Measurements from ENCODE around the gene ADCY5.

ADCY5 gene

DNA sequence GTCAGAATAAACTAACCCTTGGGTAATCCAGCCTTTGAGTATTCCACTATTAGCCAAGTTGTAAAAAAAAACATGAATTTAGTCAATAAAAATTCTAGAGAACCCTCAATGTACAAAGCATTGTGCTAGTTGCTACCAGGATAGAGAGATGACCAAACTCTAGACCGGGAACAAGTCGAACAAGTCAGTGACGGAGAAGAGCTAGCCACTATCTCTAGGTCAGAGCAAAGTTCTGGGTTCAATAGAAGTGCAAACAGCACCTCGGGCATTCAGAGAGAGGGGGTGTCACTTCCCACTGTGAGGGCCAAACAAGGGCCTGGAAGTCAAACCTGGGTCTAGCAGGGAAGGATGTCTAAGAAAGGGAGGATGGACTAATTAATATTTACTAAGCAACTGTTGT is 2.3 kb upstream of the ADCY5 start:
- Histone ChIP-seq H3K4me3 (ENCODE audit: low read length in 2 of 2) (no peak overlapping the region), H2AK5ac (ENCODE audit: low read depth, low read length) (no peak overlapping the region), H3K79me1 (ENCODE audit: low read depth, low read length) (no peaks in the 10 kb centered on the region), H2AFZ (ENCODE audit: low read length) (no peak overlapping the region), H2BK12ac (ENCODE audit: low read length) (no peak overlapping the region), H3K9ac (ENCODE audit: low read depth, low read length, poor library complexity) (no peak overlapping the region), H3K4me2 (ENCODE audit: insufficient read depth, low read length, poor library complexity, severe bottlenecking) (no peak overlapping the region), H2BK15ac (ENCODE audit: low read length) (no peak overlapping the region), H3K36me3 (replicated peaks in 1 of 2; ENCODE audit: control insufficient read depth in 2 of 2, insufficient read depth in 2 of 2, low read length in 2 of 2) (no peaks in the 10 kb centered on the region), H3K18ac (ENCODE audit: low read length) (no peak overlapping the region), H2BK5ac (ENCODE audit: low read length) (no peak overlapping the region), H3K27me3 (ENCODE audit: control insufficient read depth in 3 of 3, insufficient read depth in 3 of 3, low read depth in 1 of 3, low read length in 3 of 3) (peaks cover 9 to 56% (median 35%) of the 10 kb centered on the region in 3 experiments), H2BK120ac (ENCODE audit: low read depth, low read length) (no peak overlapping the region), H4K91ac (ENCODE audit: low read depth, low read length, poor library complexity) (no peak overlapping the region), H3K9me3 (replicated peaks in 1 of 2; ENCODE audit: control insufficient read depth in 2 of 2, insufficient read depth in 1 of 2, low read depth in 1 of 2, low read length in 2 of 2) (peaks cover 0 to 2% of the 10 kb centered on the region in 2 donors), H3K23ac (ENCODE audit: low read depth, low read length, poor library complexity) (no peak overlapping the region), H4K8ac (ENCODE audit: low read depth, low read length) (no peak overlapping the region), H3K14ac (ENCODE audit: low read length) (no peak overlapping the region), H3K27ac (replicated peaks; ENCODE audit: low read length) (no peak overlapping the region), H3K4ac (ENCODE audit: low read length) (no peak overlapping the region), H3K4me1 (ENCODE audit: control insufficient read depth in 2 of 2, insufficient read depth in 1 of 2, low read depth in 1 of 2, low read length in 2 of 2) (peaks cover 0 to 5% of the 10 kb centered on the region in 2 donors)
- DNase-seq (ENCODE audit: low spot score): no peak
- no CpG with 5 or more reads among the region's 4 CpGs for WGBS, 2 donors (ENCODE audit: extremely low coverage in 2 of 2, insufficient read length in 2 of 2, insufficient replicate concordance in 1 of 2)

DNA sequence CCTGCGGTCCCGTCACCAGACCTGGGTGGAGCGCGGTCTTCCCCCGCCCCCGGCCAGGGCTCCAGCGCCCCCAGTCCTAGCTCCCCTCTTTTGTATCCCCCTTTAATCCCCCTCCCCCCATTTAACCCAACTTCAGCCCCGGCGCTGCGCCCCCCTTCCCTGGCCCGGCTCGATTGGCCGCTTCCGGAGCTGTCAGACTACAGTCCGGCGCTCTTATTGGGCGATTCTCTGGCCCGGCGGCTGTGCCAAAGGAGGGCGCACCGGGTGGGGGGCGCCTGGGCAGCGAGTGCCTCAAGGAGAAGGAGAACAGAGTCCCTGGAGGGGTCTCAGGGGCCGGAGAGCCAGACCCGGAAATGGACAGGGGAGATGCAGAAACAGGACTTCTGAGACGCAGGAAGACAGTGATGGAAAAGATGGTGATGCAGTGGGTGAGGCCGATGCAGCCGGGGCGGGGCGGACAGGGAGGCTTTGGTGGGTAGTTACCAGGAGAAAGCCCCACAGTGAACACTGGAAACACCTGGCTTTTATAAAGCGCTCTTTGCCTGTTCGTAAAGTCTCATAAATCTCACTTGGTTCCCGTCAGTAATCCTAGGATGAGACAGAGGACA is 1.2 kb upstream of the ADCY5 start:
- Histone ChIP-seq H4K8ac (ENCODE audit: low read depth, low read length) (no peak overlapping the region), H3K18ac (ENCODE audit: low read length) (peak overlapping the region; percentile 97), H3K9ac (ENCODE audit: low read depth, low read length, poor library complexity) (peak overlapping the region; percentile 74), H3K4ac (ENCODE audit: low read length) (no peak overlapping the region), H3K4me1 (ENCODE audit: control insufficient read depth in 2 of 2, insufficient read depth in 1 of 2, low read depth in 1 of 2, low read length in 2 of 2) (peaks cover 0 to 5% of the 10 kb centered on the region in 2 donors), H3K79me1 (ENCODE audit: low read depth, low read length) (no peaks in the 10 kb centered on the region), H2AK5ac (ENCODE audit: low read depth, low read length) (no peak overlapping the region), H2BK5ac (ENCODE audit: low read length) (no peak overlapping the region), H2BK120ac (ENCODE audit: low read depth, low read length) (no peak overlapping the region), H2BK12ac (ENCODE audit: low read length) (no peak overlapping the region), H4K91ac (ENCODE audit: low read depth, low read length, poor library complexity) (no peak overlapping the region), H2BK15ac (ENCODE audit: low read length) (no peak overlapping the region), H3K4me2 (ENCODE audit: insufficient read depth, low read length, poor library complexity, severe bottlenecking) (peak overlapping the region; percentile 96), H3K23ac (ENCODE audit: low read depth, low read length, poor library complexity) (no peak overlapping the region), H3K27ac (replicated peaks; ENCODE audit: low read length) (no peak overlapping the region), H3K27me3 (ENCODE audit: control insufficient read depth in 3 of 3, insufficient read depth in 3 of 3, low read depth in 1 of 3, low read length in 3 of 3) (peaks cover 9 to 61% (median 35%) of the 10 kb centered on the region in 3 experiments), H3K36me3 (replicated peaks in 1 of 2; ENCODE audit: control insufficient read depth in 2 of 2, insufficient read depth in 2 of 2, low read length in 2 of 2) (no peaks in the 10 kb centered on the region), H2AFZ (ENCODE audit: low read length) (peak overlapping the region; percentile 100), H3K14ac (ENCODE audit: low read length) (no peak overlapping the region), H3K9me3 (replicated peaks in 1 of 2; ENCODE audit: control insufficient read depth in 2 of 2, insufficient read depth in 1 of 2, low read depth in 1 of 2, low read length in 2 of 2) (peaks cover 0 to 2% of the 10 kb centered on the region in 2 donors), H3K4me3 (ENCODE audit: low read length in 2 of 2) (peak overlapping the region; percentile 55 to 89)
- peak; percentile 60 for DNase-seq (ENCODE audit: low spot score)
- WGBS, 2 donors (ENCODE audit: extremely low coverage in 2 of 2, insufficient read length in 2 of 2, insufficient replicate concordance in 1 of 2): no CpG with 5 or more reads among the region's 33 CpGs

DNA sequence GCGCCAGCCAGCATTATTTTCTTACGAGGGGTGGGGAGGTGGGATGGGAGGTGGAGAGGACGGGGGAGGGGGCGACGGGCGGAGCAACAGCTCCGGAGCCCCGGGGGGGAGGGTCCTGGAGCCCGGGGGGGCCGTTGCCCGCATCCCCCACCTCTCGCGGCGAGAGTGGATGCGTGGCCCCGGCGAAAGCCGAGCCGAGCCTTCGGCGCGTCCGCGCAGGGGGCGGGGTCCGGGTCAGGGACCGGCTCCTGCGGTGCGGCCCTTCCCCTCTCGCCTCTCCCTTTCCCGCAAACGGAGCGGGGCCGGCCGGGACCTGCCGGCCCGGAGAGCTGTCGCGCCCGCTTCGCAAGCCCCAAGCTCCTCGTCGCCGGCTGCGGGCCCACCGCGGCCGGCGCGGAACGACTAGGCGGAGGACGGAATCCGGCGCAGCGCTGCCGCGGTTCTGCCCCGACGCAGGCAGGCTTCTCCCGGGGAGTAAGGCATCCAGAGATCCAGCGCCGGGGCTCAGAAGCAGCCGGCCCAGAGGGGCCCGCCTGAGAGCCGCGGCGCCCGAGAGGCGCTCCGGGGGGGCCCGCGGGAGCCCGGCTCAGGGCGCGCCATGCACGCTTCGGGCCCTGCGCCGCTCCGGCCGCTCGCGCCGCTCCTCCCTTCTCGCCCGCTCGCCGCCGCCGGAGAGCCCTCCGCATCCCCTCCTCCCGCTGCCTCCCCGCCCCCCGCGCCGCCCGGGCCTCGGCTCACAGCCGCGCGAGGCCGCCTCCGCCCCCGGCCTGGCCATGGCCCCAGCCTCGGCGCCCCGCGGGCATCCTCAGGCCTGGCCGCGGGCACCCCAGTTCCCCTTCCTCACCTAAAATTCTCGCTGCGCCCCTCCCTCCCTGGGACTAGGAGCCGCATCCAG is 459 bp upstream of the ADCY5 start:
- no CpG with 5 or more reads among the region's 114 CpGs for WGBS, 2 donors (ENCODE audit: extremely low coverage in 2 of 2, insufficient read length in 2 of 2, insufficient replicate concordance in 1 of 2)
- no peak overlapping the region for H2BK120ac ChIP-seq (ENCODE audit: low read depth, low read length)
- DNase-seq (ENCODE audit: low spot score): peak; percentile 47

More for the DNA sequence above, 459 bp upstream of the ADCY5 start:
- H3K23ac ChIP-seq (ENCODE audit: low read depth, low read length, poor library complexity): no peak overlapping the region
- H2AK5ac ChIP-seq (ENCODE audit: low read depth, low read length): no peak overlapping the region
- H4K8ac ChIP-seq (ENCODE audit: low read depth, low read length): no peak overlapping the region
- peak overlapping the region; percentile 100 for H2AFZ ChIP-seq (ENCODE audit: low read length)
- H4K91ac ChIP-seq (ENCODE audit: low read depth, low read length, poor library complexity): no peak overlapping the region
- no peak overlapping the region for H2BK12ac ChIP-seq (ENCODE audit: low read length)
- H3K27ac ChIP-seq (replicated peaks; ENCODE audit: low read length): no peak overlapping the region
- H3K79me1 ChIP-seq (ENCODE audit: low read depth, low read length): no peaks in the 10 kb centered on the region
- peak overlapping the region; percentile 55 to 89 for H3K4me3 ChIP-seq (ENCODE audit: low read length in 2 of 2)
- peak overlapping the region; percentile 96 for H3K4me2 ChIP-seq (ENCODE audit: insufficient read depth, low read length, poor library complexity, severe bottlenecking)
- no peak overlapping the region for H3K14ac ChIP-seq (ENCODE audit: low read length)
- H2BK5ac ChIP-seq (ENCODE audit: low read length): no peak overlapping the region
- no peak overlapping the region for H2BK15ac ChIP-seq (ENCODE audit: low read length)
- H3K4me1 ChIP-seq (ENCODE audit: control insufficient read depth in 2 of 2, insufficient read depth in 1 of 2, low read depth in 1 of 2, low read length in 2 of 2): peaks cover 0 to 5% of the 10 kb centered on the region in 2 donors
- H3K18ac ChIP-seq (ENCODE audit: low read length): peak overlapping the region; percentile 97
- H3K9ac ChIP-seq (ENCODE audit: low read depth, low read length, poor library complexity): peak overlapping the region; percentile 74
- no peak overlapping the region for H3K4ac ChIP-seq (ENCODE audit: low read length)
- H3K36me3 ChIP-seq (replicated peaks in 1 of 2; ENCODE audit: control insufficient read depth in 2 of 2, insufficient read depth in 2 of 2, low read length in 2 of 2): no peaks in the 10 kb centered on the region
- H3K27me3 ChIP-seq (ENCODE audit: control insufficient read depth in 3 of 3, insufficient read depth in 3 of 3, low read depth in 1 of 3, low read length in 3 of 3): peaks cover 9 to 69% (median 35%) of the 10 kb centered on the region in 3 experiments
- H3K9me3 ChIP-seq (replicated peaks in 1 of 2; ENCODE audit: control insufficient read depth in 2 of 2, insufficient read depth in 1 of 2, low read depth in 1 of 2, low read length in 2 of 2): peaks cover 0 to 2% of the 10 kb centered on the region in 2 donors

Measured in neuronal stem cell (in vitro differentiated cells).